KMS-11 (cell line): ENCODE results near the gene C5orf63.

Experiments
- H2AFZ ChIP-seq: fragments of 200-600 bp; sonication (generic); 2 replicates; pipeline ENCODE4 v1.6.1; 2016; ENCODE audit warnings: antibody characterized with exemption, mixed run types, low read depth
- H3K27ac ChIP-seq: fragments of 200-600 bp; sonication (generic); 2 replicates; pipeline ENCODE4 v1.6.1; 2016; ENCODE audit warnings: mild to moderate bottlenecking, mixed run types
- H3K27me3 ChIP-seq: fragments of 200-600 bp; sonication (generic); 2 replicates; pipeline ENCODE4 v1.6.1; 2017; ENCODE audit warnings: mild to moderate bottlenecking, low read depth, mixed run types, moderate library complexity; ENCODE audit not compliant: insufficient read depth
- H3K36me3 ChIP-seq: fragments of 200-600 bp; sonication (generic); 2 replicates; pipeline ENCODE4 v1.6.1; 2017; ENCODE audit warnings: mild to moderate bottlenecking, mixed run types; ENCODE audit not compliant: insufficient read depth
- H3K4me1 ChIP-seq: fragments of 200-600 bp; sonication (generic); 2 replicates; pipeline ENCODE4 v1.6.1; 2016; ENCODE audit warnings: mild to moderate bottlenecking, low read depth, mixed run types; ENCODE audit not compliant: poor library complexity, severe bottlenecking
- H3K4me2 ChIP-seq: fragments of 200-600 bp; sonication (generic); 2 replicates; pipeline ENCODE4 v1.7.0; 2016; ENCODE audit warnings: mild to moderate bottlenecking, mixed run types
- H3K4me3 ChIP-seq: fragments of 200-600 bp; sonication (generic); IDR thresholded peaks from 2 replicates; pipeline ENCODE4 v1.6.1; 2017; ENCODE audit warnings: low read depth, low read length, mixed read lengths; ENCODE audit not compliant: insufficient read depth
- H3K79me2 ChIP-seq: fragments of 200-600 bp; sonication (generic); 2 replicates; pipeline ENCODE4 v1.6.1; 2016; ENCODE audit warnings: low read depth, mixed run types; ENCODE audit not compliant: insufficient read depth
- H3K9ac ChIP-seq: fragments of 200-600 bp; sonication (generic); 2 replicates; pipeline ENCODE4 v1.6.1; 2016; ENCODE audit warnings: mild to moderate bottlenecking, mixed run types
- H4K20me1 ChIP-seq: fragments of 200-600 bp; sonication (generic); 2 replicates; pipeline ENCODE4 v1.6.1; 2016; ENCODE audit warnings: mild to moderate bottlenecking, mixed run types; ENCODE audit not compliant: insufficient read depth
- TF ChIP-seq, protein P1 (sequence below): fragments of 200-600 bp; sonication (generic); conservative IDR thresholded peaks from 2 replicates; pipeline ENCODE4 v1.6.1; 2017; ENCODE audit warnings: low read depth, mild to moderate bottlenecking, antibody characterized with exemption, low read length, moderate library complexity, mixed read lengths

The C5orf63 gene

DNA sequence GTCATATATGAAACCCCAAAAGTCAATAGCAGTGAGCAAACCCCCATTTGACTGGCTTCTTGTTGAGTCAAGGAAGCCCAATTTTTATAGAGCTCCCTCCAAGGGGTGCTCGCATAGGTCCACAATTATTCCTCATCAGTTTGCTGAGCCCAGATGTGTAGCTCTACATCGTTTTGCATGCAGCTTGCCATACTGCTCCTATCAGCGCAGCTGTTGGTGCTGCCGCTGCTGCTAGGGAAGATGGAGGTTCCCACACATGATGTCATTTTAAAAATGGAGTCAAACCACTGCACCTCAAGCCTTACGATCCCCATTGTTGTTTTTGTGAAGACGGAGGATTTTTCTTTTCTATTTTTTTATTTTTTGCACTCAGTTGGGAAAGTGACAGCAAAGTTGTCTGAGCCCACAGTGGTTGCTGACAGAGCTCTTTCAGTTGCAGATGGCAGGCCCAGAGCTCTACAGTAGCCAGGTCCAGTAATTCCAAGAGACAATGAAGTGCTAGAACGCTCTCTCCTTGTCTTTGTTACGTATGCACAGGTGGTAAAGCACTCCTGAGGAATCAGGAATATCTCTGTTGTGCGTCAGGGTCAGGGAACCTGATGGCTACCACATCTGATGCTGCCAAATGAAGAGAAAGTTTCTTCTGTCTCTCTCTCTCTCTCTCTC is 23.2 kb upstream of the C5orf63 start:
- no peaks in the 10 kb centered on the region for H4K20me1 ChIP-seq
- no peaks in the 10 kb centered on the region for H3K79me2 ChIP-seq
- TF ChIP-seq, protein P1, sequence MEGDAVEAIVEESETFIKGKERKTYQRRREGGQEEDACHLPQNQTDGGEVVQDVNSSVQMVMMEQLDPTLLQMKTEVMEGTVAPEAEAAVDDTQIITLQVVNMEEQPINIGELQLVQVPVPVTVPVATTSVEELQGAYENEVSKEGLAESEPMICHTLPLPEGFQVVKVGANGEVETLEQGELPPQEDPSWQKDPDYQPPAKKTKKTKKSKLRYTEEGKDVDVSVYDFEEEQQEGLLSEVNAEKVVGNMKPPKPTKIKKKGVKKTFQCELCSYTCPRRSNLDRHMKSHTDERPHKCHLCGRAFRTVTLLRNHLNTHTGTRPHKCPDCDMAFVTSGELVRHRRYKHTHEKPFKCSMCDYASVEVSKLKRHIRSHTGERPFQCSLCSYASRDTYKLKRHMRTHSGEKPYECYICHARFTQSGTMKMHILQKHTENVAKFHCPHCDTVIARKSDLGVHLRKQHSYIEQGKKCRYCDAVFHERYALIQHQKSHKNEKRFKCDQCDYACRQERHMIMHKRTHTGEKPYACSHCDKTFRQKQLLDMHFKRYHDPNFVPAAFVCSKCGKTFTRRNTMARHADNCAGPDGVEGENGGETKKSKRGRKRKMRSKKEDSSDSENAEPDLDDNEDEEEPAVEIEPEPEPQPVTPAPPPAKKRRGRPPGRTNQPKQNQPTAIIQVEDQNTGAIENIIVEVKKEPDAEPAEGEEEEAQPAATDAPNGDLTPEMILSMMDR: no peak
- H3K4me2 ChIP-seq: peak overlapping the region; percentile 26; the same call in 1 of the 2 replicates
- H2AFZ ChIP-seq: peak overlapping the region; percentile 27; the same call in 1 of the 2 replicates
- no peaks in the 10 kb centered on the region for H3K36me3 ChIP-seq
- no peak overlapping the region for H3K4me3 ChIP-seq
- H3K9ac ChIP-seq: no peak overlapping the region; the same call in 1 of the 2 replicates
- peak overlapping the region; percentile 19; the same call in 1 of the 2 replicates for H3K27ac ChIP-seq
- peaks cover 19% of the 10 kb centered on the region for H3K4me1 ChIP-seq
- H3K27me3 ChIP-seq: no peaks in the 10 kb centered on the region

DNA sequence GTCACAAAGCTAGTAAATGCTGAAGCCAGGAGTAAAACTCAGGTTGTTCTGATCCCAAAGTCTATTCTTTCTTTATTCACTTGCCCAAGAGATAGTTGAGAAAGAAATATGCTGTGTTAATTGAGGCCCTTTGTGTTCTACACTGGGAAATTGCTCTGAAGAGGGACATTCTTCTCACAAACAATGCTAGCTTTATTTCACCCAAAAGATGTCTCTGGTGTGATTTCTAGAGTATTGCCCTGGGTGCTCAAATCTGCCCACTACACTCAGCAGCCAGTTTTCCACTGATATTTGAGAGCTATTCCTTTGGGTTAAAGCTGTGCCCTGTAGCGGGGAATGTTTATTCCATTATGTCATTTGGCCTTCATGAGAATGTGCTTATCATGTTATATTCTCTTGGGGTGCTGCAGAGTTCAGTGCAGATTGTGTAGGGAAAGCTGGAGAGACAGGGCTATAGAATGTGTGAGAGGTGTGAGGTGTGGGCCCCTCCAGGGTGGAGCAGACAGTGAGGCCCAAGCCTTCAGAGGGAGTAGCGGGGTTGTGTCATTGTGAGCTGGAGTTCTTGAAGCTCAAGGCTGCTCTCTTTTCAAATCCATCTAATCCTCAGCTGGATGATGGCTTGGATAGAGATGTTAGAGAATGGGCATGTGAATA is 21.0 kb upstream of the C5orf63 start:
- Histone ChIP-seq H3K79me2 (no peaks in the 10 kb centered on the region), H2AFZ (no peak overlapping the region), H3K27me3 (no peaks in the 10 kb centered on the region), H3K9ac (no peak overlapping the region), H4K20me1 (no peaks in the 10 kb centered on the region), H3K4me1 (peaks cover 19% of the 10 kb centered on the region), H3K27ac (no peak overlapping the region), H3K4me3 (no peak overlapping the region), H3K4me2 (no peak overlapping the region), H3K36me3 (no peaks in the 10 kb centered on the region)
- TF ChIP-seq, protein P1: no peak

DNA sequence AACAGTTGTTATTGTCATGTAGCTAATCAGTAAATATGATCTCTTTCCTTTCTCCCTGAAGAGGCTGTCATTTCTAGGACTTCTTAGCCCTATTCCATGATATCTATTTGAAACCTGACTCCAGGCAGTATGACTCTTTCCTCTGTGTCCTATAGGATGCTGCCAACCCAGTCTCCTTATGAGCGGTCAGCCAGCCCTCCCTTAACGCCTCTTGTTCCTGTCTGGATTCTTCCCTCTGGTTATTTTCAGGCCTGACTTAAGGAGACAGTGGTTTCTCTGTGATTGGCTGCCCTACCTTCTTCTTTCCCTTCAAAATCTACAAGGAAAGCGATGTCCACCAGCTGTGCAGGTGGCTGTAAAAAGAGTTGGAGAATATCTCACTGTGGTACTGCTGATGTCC is 19.4 kb upstream of the C5orf63 start:
- H3K4me1 ChIP-seq: peaks cover 10% of the 10 kb centered on the region
- H2AFZ ChIP-seq: no peak overlapping the region
- no peak overlapping the region for H3K4me3 ChIP-seq
- H3K27ac ChIP-seq: no peak overlapping the region
- no peaks in the 10 kb centered on the region for H3K27me3 ChIP-seq
- no peaks in the 10 kb centered on the region for H3K79me2 ChIP-seq
- no peak overlapping the region for H3K9ac ChIP-seq
- TF ChIP-seq, protein P1: no peak
- no peak overlapping the region for H3K4me2 ChIP-seq
- no peaks in the 10 kb centered on the region for H4K20me1 ChIP-seq
- H3K36me3 ChIP-seq: no peaks in the 10 kb centered on the region

DNA sequence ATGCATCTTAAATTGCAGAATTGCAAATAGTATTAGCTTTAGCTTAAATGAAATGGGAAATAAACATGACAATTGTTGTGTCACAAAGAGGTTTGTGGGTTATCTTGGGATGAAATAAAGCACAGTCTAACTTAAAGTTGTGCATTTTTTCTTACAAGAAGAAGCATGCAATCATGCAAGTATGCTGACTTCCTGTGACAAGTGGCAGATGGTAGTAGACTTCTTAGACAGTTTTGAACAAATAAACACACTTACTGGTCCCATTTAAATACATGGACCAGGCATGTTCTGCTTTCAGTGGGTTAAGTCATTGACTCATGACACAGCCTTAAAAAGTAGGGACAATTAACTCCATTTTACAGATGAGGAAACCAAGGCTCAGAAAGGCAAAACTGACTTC is 15.9 kb upstream of the C5orf63 start:
- Histone ChIP-seq H3K4me1 (no peaks in the 10 kb centered on the region), H2AFZ (no peak overlapping the region), H3K27me3 (no peaks in the 10 kb centered on the region), H3K79me2 (no peaks in the 10 kb centered on the region), H3K4me2 (no peak overlapping the region), H3K4me3 (no peak overlapping the region), H4K20me1 (no peaks in the 10 kb centered on the region), H3K27ac (no peak overlapping the region), H3K9ac (no peak overlapping the region), H3K36me3 (no peaks in the 10 kb centered on the region)
- TF ChIP-seq, protein P1: no peak
